Activated T-helper 1 cell treated with anti-CD3 and anti-CD28 coated beads, Interleukin-12 subunit alpha, Interleukin-12 subunit beta, Interleukin-2, Interleukin-4 antibody, amounts not matched to agents 30 ng/mL and 10 ng/mL and 1 ng/mL, durations not matched to agents 14 hours and 24 hours and 36 hours (primary cell): ENCODE measurements around the gene TSPAN10. TPM values are rescaled to one million over a fixed set of nuclear protein-coding genes. Genes with fewer than 3 reads are reported as not detected.

Experiments
- DNase-seq: peaks from one replicate; pipeline ENCODE4 v3.0.0; 2021; ENCODE audit warnings: low spot score
- H3K27ac Mint-ChIP-seq: one replicate; pipeline ENCODE4 v1.8.0; 2021; ENCODE audit warnings: mild to moderate bottlenecking, mixed read lengths
- H3K27me3 Mint-ChIP-seq: one replicate; pipeline ENCODE4 v1.8.0; 2022; ENCODE audit warnings: mild to moderate bottlenecking, moderate library complexity, mixed read lengths; ENCODE audit not compliant: insufficient read depth
- H3K36me3 Mint-ChIP-seq: one replicate; pipeline ENCODE4 v1.8.0; 2021; ENCODE audit warnings: low read depth, mixed read lengths
- H3K4me1 Mint-ChIP-seq: one replicate; pipeline ENCODE4 v1.8.0; 2021; ENCODE audit warnings: low read depth, mixed read lengths
- H3K4me3 Mint-ChIP-seq: one replicate; pipeline ENCODE4 v1.8.0; 2021; ENCODE audit warnings: mild to moderate bottlenecking, moderate library complexity, mixed read lengths
- H3K9me3 Mint-ChIP-seq: one replicate; pipeline ENCODE4 v1.8.0; 2021; ENCODE audit warnings: mixed read lengths
- intact Hi-C: fragments of 100-400 bp; cut with micrococcal nuclease; formaldehyde crosslinking; loops from one replicate; pipeline ENCODE4 v1.15.1; 2024
- total RNA-seq: library from RNA; stranded (reverse); gene quantifications from 2 replicates; pipeline ENCODE4 v1.2.3, GENCODE V29; 2022

The TSPAN10 gene
- total RNA-seq, 1 donor from 2014 or later, result 0.21 TPM

- Mint-ChIP-seq H3K4me1 (peaks cover 17% of the 10 kb centered on the region), H3K4me3 (no peak overlapping the region), H3K9me3 (no peaks in the 10 kb centered on the region), H3K27me3 (no peaks in the 10 kb centered on the region), H3K36me3 (peaks cover 40% of the 10 kb centered on the region), H3K27ac (no peak overlapping the region)
- no peak for DNase-seq
- intact Hi-C loops, result no loop called here
Measured at GRCh38 chr17:81687770-81688541, 51.0 kb downstream of the TSPAN10 start.

- H3K4me1 Mint-ChIP-seq, result peaks cover 14% of the 10 kb centered on the region
- peaks cover 38% of the 10 kb centered on the region for H3K36me3 Mint-ChIP-seq
- H3K9me3 Mint-ChIP-seq, result no peaks in the 10 kb centered on the region
- DNase-seq, result no peak
- no peak overlapping the region for H3K4me3 Mint-ChIP-seq
- intact Hi-C loops, result no loop called here
- no peaks in the 10 kb centered on the region for H3K27me3 Mint-ChIP-seq
- H3K27ac Mint-ChIP-seq, result no peak overlapping the region
Measured at GRCh38 chr17:81688616-81689015, 51.6 kb downstream of the TSPAN10 start.

GRCh38 chr17:81690066-81690465, 53.1 kb downstream of the TSPAN10 start:
- H3K9me3 Mint-ChIP-seq, result no peaks in the 10 kb centered on the region
- H3K4me3 Mint-ChIP-seq, result no peak overlapping the region
- H3K27ac Mint-ChIP-seq, result no peak overlapping the region
- H3K4me1 Mint-ChIP-seq, result peaks cover 4% of the 10 kb centered on the region
- intact Hi-C loops, result no loop called here
- peaks cover 38% of the 10 kb centered on the region for H3K36me3 Mint-ChIP-seq
- H3K27me3 Mint-ChIP-seq, result no peaks in the 10 kb centered on the region
- no peak for DNase-seq

DNA sequence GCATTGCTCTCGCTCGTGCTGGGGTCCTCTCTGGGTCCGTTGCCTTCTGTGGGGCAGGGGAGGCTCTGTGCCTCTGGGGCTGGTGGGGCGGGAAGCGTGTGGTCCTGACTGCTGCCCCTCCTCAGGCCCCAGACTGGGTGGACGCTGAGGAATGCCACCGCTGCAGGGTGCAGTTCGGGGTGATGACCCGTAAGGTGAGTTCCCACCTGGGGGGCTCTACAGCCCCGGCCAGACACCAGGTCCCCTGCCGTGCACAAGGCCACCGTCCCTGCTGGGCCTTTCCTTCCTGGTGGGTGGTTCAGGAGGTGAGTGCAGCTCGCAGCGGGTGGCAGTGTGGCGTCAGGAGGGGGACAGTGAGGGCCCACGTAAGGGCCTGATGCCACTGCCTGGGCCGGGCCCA, 53.6 kb downstream of the TSPAN10 start:
- no peaks in the 10 kb centered on the region for H3K4me1 Mint-ChIP-seq
- H3K4me3 Mint-ChIP-seq, result no peak overlapping the region
- intact Hi-C loops, result no loop called here
- peaks cover 34% of the 10 kb centered on the region for H3K36me3 Mint-ChIP-seq
- no peak overlapping the region for H3K27ac Mint-ChIP-seq
- no peaks in the 10 kb centered on the region for H3K9me3 Mint-ChIP-seq
- no peaks in the 10 kb centered on the region for H3K27me3 Mint-ChIP-seq
- no peak for DNase-seq

DNA sequence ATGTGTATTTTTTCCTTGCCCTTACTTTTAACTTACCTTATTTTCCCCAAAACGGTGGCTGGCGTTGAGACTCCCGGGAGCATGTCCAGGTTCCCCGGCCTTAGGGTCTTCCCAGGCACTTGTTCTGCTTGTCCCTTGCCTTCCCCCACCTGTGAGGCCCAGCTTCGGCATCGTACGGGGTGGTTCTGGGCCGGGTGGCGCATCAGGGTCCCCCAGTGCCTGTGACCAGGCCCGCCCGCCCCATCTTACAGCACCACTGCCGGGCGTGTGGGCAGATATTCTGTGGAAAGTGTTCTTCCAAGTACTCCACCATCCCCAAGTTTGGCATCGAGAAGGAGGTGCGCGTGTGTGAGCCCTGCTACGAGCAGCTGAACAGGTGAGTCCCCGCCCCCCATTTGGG, 54.2 kb downstream of the TSPAN10 start:
- H3K27me3 Mint-ChIP-seq, result no peaks in the 10 kb centered on the region
- no peak overlapping the region for H3K27ac Mint-ChIP-seq
- H3K9me3 Mint-ChIP-seq, result no peaks in the 10 kb centered on the region
- H3K4me1 Mint-ChIP-seq, result no peaks in the 10 kb centered on the region
- no peak for DNase-seq
- no peak overlapping the region for H3K4me3 Mint-ChIP-seq
- peaks cover 32% of the 10 kb centered on the region for H3K36me3 Mint-ChIP-seq
- intact Hi-C loops, result no loop called here

GRCh38 chr17:81691608-81692007, 54.6 kb downstream of the TSPAN10 start:
- no peaks in the 10 kb centered on the region for H3K9me3 Mint-ChIP-seq
- no peak overlapping the region for H3K4me3 Mint-ChIP-seq
- H3K36me3 Mint-ChIP-seq, result peaks cover 30% of the 10 kb centered on the region
- no peaks in the 10 kb centered on the region for H3K27me3 Mint-ChIP-seq
- intact Hi-C loops, result no loop called here
- no peak for DNase-seq
- no peaks in the 10 kb centered on the region for H3K4me1 Mint-ChIP-seq
- H3K27ac Mint-ChIP-seq, result no peak overlapping the region

DNA sequence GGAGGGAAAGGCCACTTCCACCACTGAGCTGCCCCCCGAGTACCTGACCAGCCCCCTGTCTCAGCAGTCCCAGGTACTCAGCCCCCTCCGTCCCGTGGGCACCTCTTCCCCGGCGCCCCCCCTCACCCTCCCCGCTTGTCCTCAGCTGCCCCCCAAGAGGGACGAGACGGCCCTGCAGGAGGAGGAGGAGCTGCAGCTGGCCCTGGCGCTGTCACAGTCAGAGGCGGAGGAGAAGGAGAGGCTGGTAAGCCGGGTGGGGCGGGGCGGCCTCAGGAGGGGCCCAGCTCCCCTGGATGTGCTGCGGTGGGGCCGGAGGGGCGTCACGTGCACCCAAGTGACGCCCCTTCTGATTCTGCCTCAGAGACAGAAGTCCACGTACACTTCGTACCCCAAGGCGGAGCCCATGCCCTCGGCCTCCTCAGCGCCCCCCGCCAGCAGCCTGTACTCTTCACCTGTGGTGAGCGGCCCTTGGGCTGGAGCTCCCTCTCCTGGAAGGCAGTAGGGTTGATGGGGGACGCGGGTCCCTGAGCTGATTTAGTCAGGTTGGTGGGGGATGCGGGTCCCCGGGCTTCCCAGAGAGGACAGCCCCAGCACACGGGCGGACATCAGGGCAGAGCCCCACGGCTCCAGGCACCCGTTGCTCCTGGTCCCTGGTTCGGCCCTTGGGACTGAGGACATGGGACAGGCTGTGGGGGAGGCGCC, 56.7 kb downstream of the TSPAN10 start:
- no peak for DNase-seq
- H3K36me3 Mint-ChIP-seq, result peaks cover 32% of the 10 kb centered on the region
- H3K9me3 Mint-ChIP-seq, result no peaks in the 10 kb centered on the region
- no peaks in the 10 kb centered on the region for H3K27me3 Mint-ChIP-seq
- no peak overlapping the region for H3K27ac Mint-ChIP-seq
- no peak overlapping the region for H3K4me3 Mint-ChIP-seq
- no peaks in the 10 kb centered on the region for H3K4me1 Mint-ChIP-seq
- intact Hi-C loops, result no loop called here

DNA sequence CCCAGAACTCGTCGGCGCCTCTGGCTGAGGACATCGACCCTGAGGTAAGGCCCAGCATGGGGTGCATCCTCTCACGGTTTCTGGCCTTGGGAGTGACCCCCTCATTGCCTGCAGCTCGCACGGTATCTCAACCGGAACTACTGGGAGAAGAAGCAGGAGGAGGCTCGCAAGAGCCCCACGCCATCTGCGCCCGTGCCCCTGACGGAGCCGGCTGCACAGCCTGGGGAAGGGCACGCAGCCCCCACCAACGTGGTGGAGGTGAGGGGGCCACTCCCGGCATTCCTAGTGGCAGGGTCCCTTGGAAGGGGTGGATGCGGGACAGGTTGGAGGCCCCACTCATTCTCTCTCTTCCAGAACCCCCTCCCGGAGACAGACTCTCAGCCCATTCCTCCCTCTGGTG, 57.8 kb downstream of the TSPAN10 start:
- Mint-ChIP-seq H3K9me3 (no peaks in the 10 kb centered on the region), H3K36me3 (peaks cover 27% of the 10 kb centered on the region), H3K4me3 (no peak overlapping the region), H3K27me3 (no peaks in the 10 kb centered on the region), H3K4me1 (no peaks in the 10 kb centered on the region), H3K27ac (no peak overlapping the region)
- intact Hi-C loops, result no loop called here
- no peak for DNase-seq

- Mint-ChIP-seq H3K4me3 (no peak overlapping the region), H3K36me3 (peaks cover 23% of the 10 kb centered on the region)
- intact Hi-C loops, result no loop called here
Measured at GRCh38 chr17:81695211-81695610, 58.2 kb downstream of the TSPAN10 start.

GRCh38 chr17:81695801-81696200, 58.8 kb downstream of the TSPAN10 start:
- H3K4me1 Mint-ChIP-seq, result no peaks in the 10 kb centered on the region
- no peaks in the 10 kb centered on the region for H3K9me3 Mint-ChIP-seq
- no peak overlapping the region for H3K27ac Mint-ChIP-seq
- intact Hi-C loops, result no loop called here
- no peak for DNase-seq
- no peak overlapping the region for H3K4me3 Mint-ChIP-seq
- peaks cover 23% of the 10 kb centered on the region for H3K36me3 Mint-ChIP-seq
- H3K27me3 Mint-ChIP-seq, result no peaks in the 10 kb centered on the region

More at GRCh38 chr17:81695211-81695610, 58.2 kb downstream of the TSPAN10 start:
- Mint-ChIP-seq H3K4me1 (no peaks in the 10 kb centered on the region), H3K27me3 (no peaks in the 10 kb centered on the region), H3K9me3 (no peaks in the 10 kb centered on the region), H3K27ac (no peak overlapping the region)
- no peak for DNase-seq

DNA sequence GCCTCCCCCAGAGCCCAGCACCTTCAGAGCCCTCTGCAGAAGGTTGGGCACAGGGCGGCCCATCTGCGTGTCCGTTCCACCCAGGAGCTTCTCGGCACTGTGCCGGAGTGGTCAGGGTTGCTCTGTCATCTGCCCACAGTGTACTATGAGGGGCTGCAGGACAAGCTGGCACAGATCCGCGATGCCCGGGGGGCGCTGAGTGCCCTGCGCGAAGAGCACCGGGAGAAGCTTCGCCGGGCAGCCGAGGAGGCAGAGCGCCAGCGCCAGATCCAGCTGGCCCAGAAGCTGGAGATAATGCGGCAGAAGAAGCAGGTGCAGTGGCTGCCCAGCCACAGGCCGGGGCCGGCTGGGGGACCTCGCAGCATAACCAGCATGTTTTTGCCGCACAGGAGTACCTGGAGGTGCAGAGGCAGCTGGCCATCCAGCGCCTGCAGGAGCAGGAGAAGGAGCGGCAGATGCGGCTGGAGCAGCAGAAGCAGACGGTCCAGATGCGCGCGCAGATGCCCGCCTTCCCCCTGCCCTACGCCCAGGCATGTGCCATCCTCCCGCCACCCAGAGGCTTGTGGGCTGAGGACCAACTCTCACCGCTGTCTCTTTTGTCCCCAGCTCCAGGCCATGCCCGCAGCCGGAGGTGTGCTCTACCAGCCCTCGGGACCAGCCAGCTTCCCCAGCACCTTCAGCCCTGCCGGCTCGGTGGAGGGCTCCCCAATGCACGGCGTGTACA, 59.4 kb downstream of the TSPAN10 start:
- intact Hi-C loops, result no loop called here
- no peak for DNase-seq
- no peaks in the 10 kb centered on the region for H3K27me3 Mint-ChIP-seq
- H3K9me3 Mint-ChIP-seq, result no peaks in the 10 kb centered on the region
- peaks cover 27% of the 10 kb centered on the region for H3K36me3 Mint-ChIP-seq
- H3K27ac Mint-ChIP-seq, result no peak overlapping the region
- H3K4me3 Mint-ChIP-seq, result no peak overlapping the region
- H3K4me1 Mint-ChIP-seq, result no peaks in the 10 kb centered on the region

DNA sequence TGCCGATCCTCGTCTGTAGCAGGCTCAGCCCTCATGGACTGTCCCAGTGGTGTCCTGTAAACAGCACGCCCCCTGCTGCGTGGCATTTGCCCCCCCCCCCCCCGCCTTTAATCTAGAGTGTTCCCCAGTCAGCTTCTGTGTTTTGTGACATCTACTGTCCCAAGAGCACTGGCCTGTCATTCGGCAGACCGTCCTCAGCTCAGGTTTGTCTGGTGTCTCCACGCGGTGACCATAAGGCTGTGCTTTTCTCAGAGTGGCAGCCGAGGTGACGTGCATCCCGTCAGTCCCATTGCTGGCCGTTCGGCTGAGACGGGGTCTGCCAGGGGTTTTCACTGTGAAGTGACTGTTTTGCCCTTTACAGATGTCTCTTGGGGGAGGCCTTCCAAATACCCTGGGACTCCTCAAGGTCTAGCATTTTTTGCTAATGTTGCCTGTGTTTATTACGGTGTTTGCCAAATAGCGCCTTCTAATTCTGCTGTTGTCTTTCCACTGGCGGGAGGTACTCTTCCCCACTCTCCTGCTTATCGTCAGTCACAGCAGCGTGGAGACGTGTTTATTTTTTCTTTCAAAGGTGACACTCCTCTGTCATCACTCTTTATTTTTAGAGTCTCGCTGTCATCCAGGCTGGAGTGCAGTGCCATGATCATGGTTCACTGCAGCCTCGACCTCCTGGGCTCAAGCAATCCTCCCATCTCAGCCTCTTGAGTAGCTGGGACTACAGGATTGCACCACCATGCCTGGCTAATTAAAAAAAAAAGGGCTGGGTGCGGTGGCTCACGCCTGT, 60.5 kb downstream of the TSPAN10 start:
- Mint-ChIP-seq H3K4me3 (no peak overlapping the region), H3K36me3 (peaks cover 31% of the 10 kb centered on the region), H3K4me1 (peaks cover 5% of the 10 kb centered on the region), H3K9me3 (no peaks in the 10 kb centered on the region), H3K27me3 (no peaks in the 10 kb centered on the region), H3K27ac (peak overlapping the region; percentile 29)
- no peak for DNase-seq
- intact Hi-C loops, result no loop called here
